Body of pancreas (tissue), 4 donors: ENCODE results near the gene SLC43A1. TPM values are rescaled to one million over a fixed set of nuclear protein-coding genes. Genes with fewer than 3 reads are reported as not detected.

Experiments
- ATAC-seq: fragments of 150-250 bp; one replicate; pipeline ENCODE4 v1.9.1; 2016
- DNase-seq, 4 donors: peaks; one replicate each; pipeline ENCODE4 v3.0.0-alpha.2; 2019
- H3K27ac ChIP-seq, 4 donors: fragments of 200-600 bp; sonication (generic); 1 replicate in 3 of 4; 2 replicates in 1 of 4; pipeline versions ENCODE4 v1.5.1 to v1.6.1; 2016 to 2019; ENCODE audit warnings: mild to moderate bottlenecking in 1 of 4, mixed read lengths in 1 of 4, moderate library complexity in 1 of 4
- H3K27me3 ChIP-seq, 2 donors: fragments of 200-600 bp; sonication (generic); one replicate each; pipeline ENCODE4 v1.6.0; 2016; ENCODE audit warnings: mild to moderate bottlenecking in 1 of 2
- H3K36me3 ChIP-seq, 2 donors: fragments of 200-600 bp; sonication (generic); replicated peaks in 1 of 2; 2 replicates each; pipeline ENCODE4 v1.5.1; 2016; ENCODE audit warnings: low read depth in 2 of 2; ENCODE audit not compliant: insufficient read depth in 1 of 2
- H3K4me1 ChIP-seq: fragments of 200-600 bp; sonication (generic); one replicate; pipeline ENCODE4 v1.6.0; 2016
- H3K4me3 ChIP-seq, 2 donors: fragments of 200-600 bp; sonication (generic); 1 replicate in 1 of 2; 2 replicates in 1 of 2; pipeline ENCODE4 v1.5.1; 2016 to 2019
- H3K9me3 ChIP-seq, 3 donors: fragments of 200-600 bp; sonication (generic); 1 replicate in 2 of 3; 2 replicates in 1 of 3; pipeline ENCODE4 v1.5.1; 2016
- POLR2A ChIP-seq, 3 donors: fragments of 450-650 bp; IDR thresholded peaks; one replicate each; pipeline ENCODE4 v1.6.1; 2016; ENCODE audit warnings: antibody characterized with exemption in 3 of 3, mild to moderate bottlenecking in 2 of 3
- WGBS, 2 donors: methylation state at CpG; one replicate each; pipeline ENCODE4 v1.1.5; 2017; 5-methylcytosine and 5-hydroxymethylcytosine counted together
- intact Hi-C: fragments of 100-400 bp; cut with DNase I; formaldehyde crosslinking; loops from one replicate; pipeline ENCODE4 v1.15.1; 2023
- total RNA-seq, 2 donors: library from RNA; depleted of rRNA; stranded (reverse); fragments of >200 nt; gene quantifications; one replicate each; pipeline ENCODE4 v1.1.0, GENCODE V29; 2016
- TF ChIP-seq, protein P1 (sequence below), 7 experiments: fragments of 450-650 bp in 4 of 7; fragments of 200-600 bp in 3 of 7; sonication (generic) in 3 of 7; IDR thresholded peaks; one replicate each; pipeline ENCODE4 v1.5.1; 2016 to 2019; ENCODE audit warnings: antibody characterized with exemption in 7 of 7

Gene SLC43A1
- total RNA-seq, 2 donors from 2014 or later: 87.7 to 128 TPM

DNA sequence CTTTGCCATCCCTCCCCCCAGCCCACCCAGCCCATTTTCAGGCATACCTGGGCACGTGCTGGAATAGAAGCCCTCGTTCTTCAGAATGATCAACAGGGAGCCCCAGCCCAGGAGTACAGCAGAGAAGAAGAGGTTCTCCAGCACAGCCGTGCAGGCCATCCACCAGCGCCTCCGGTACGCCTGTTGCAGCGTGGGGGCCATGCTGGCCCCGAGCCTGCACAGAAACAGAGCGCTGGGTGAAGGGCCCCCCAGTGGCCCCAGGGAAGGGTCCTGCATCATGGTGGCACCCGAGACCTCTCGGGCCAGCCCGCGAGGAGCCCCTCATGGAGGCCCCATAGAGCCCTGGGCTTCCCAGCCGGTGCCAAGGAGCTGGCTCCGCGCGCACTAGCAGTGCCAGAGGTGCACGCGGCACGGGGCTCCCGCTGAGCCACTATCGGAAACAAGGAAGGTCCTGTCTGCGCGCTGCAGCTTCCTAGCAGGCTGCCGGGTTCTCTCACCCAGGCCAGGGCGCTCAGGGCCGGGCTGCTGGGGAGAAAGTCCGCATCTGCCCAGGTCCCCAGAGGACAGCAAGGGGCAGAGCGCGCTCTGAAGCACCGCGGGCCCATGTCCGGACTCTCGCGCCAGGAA, 1.5 kb downstream of the SLC43A1 start:
- ATAC-seq (peak; percentile 69), DNase-seq (peak; percentile 70 to 77 (median 73))
- TF ChIP-seq, protein P1, sequence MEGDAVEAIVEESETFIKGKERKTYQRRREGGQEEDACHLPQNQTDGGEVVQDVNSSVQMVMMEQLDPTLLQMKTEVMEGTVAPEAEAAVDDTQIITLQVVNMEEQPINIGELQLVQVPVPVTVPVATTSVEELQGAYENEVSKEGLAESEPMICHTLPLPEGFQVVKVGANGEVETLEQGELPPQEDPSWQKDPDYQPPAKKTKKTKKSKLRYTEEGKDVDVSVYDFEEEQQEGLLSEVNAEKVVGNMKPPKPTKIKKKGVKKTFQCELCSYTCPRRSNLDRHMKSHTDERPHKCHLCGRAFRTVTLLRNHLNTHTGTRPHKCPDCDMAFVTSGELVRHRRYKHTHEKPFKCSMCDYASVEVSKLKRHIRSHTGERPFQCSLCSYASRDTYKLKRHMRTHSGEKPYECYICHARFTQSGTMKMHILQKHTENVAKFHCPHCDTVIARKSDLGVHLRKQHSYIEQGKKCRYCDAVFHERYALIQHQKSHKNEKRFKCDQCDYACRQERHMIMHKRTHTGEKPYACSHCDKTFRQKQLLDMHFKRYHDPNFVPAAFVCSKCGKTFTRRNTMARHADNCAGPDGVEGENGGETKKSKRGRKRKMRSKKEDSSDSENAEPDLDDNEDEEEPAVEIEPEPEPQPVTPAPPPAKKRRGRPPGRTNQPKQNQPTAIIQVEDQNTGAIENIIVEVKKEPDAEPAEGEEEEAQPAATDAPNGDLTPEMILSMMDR (IDR thresholded peaks at IDR 0.05): peak in 1 of 7 experiments; percentile 10
- peak in 1 of 3 donors; percentile 61 for TF ChIP-seq POLR2A (IDR thresholded peaks at IDR 0.05)
- intact Hi-C loops: no loop called here
- H3K27ac ChIP-seq: peak overlapping the region; percentile 78 to 95 (median 92)
- H3K4me3 ChIP-seq: peak overlapping the region; percentile 90 to 92
- H3K4me1 ChIP-seq: peaks cover 34% of the 10 kb centered on the region
- H3K36me3 ChIP-seq: no peaks in the 10 kb centered on the region
- H3K9me3 ChIP-seq: no peaks in the 10 kb centered on the region
- 0 to 3% methylated on average over 8 to 29 of the region's 35 CpGs for WGBS, 2 donors
- H3K27me3 ChIP-seq: no peaks in the 10 kb centered on the region

DNA sequence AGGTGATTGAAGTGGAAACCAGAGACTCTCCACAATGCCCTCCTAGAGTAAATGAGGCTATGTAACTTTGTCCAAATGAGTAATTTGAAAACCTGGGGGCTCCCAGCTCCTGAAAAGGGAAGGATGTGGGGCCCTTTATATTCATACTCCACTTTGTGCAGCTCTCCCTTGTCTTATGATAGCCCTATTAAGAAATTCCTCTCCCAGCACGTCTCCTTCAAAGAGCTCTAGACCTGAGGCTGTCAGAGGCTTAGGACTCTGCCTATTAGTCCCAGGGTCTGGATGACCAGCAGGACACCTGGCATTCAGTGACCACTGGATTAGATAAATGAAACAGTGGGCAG, 2.1 kb downstream of the SLC43A1 start:
- ATAC-seq: no peak
- H3K4me1 ChIP-seq: peaks cover 40% of the 10 kb centered on the region
- H3K36me3 ChIP-seq: no peaks in the 10 kb centered on the region
- no peaks in the 10 kb centered on the region for H3K9me3 ChIP-seq
- TF ChIP-seq POLR2A (IDR thresholded peaks at IDR 0.05): no peak
- TF ChIP-seq, protein P1 (IDR thresholded peaks at IDR 0.05): no peak
- H3K27ac ChIP-seq: peak overlapping the region; percentile 78 to 95 (median 92)
- intact Hi-C loops: no loop called here
- peak overlapping the region; percentile 90 to 92 for H3K4me3 ChIP-seq
- DNase-seq: no peak
- WGBS, 2 donors: 13 to 22% methylated on average over 1 of the region's 1 CpG
- H3K27me3 ChIP-seq: no peaks in the 10 kb centered on the region

DNA sequence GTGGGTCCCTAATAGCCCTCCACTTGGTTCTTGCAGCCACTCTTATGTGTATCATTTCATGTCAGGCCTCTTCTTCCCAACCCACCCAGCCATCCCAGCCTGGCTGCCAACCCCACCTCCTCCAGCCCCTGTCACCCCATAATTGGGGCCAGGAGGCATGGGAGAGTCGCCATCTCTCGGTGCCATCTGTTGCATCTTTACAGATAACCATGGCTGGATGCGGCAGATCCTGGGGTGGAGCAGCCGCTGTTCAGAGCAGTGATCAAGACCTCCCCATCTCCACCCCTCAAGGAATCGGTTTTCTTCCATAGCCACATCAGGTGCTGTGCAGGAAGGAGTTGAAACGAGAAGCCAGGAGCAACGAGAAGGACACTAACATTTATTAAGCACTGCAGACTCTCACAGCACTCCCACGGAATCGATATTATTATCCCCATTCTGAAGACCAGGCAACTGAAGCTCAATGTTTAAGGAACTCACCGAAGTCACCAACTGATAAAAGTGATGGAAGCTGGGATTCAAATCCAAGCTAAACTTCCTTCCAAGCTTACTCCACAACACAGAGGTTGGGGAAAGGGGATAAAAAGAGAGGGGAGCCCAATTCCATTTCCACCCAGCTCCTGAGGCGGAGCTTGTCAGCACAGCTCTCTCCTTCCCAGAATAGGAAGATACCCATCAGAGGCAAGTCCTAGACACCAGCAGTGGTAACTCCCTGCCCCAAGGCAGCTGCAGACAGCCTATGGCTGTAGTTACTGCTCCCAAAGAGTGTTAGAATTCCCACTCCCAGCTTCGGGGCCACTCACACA, 2.7 kb downstream of the SLC43A1 start:
- H3K4me1 ChIP-seq: peaks cover 46% of the 10 kb centered on the region
- H3K27me3 ChIP-seq: no peaks in the 10 kb centered on the region
- TF ChIP-seq, protein P1 (IDR thresholded peaks at IDR 0.05): no peak
- TF ChIP-seq POLR2A (IDR thresholded peaks at IDR 0.05): no peak
- intact Hi-C loops: no loop called here
- H3K9me3 ChIP-seq: no peaks in the 10 kb centered on the region
- peak overlapping the region in 1 of 2 donors; percentile 90 for H3K4me3 ChIP-seq
- 35 to 53% methylated on average over 12 of the region's 12 CpGs for WGBS, 2 donors
- ATAC-seq (no peak), DNase-seq (no peak)
- H3K27ac ChIP-seq: peak overlapping the region in 3 of 4 donors; percentile 78 to 95 (median 95)
- no peaks in the 10 kb centered on the region for H3K36me3 ChIP-seq

DNA sequence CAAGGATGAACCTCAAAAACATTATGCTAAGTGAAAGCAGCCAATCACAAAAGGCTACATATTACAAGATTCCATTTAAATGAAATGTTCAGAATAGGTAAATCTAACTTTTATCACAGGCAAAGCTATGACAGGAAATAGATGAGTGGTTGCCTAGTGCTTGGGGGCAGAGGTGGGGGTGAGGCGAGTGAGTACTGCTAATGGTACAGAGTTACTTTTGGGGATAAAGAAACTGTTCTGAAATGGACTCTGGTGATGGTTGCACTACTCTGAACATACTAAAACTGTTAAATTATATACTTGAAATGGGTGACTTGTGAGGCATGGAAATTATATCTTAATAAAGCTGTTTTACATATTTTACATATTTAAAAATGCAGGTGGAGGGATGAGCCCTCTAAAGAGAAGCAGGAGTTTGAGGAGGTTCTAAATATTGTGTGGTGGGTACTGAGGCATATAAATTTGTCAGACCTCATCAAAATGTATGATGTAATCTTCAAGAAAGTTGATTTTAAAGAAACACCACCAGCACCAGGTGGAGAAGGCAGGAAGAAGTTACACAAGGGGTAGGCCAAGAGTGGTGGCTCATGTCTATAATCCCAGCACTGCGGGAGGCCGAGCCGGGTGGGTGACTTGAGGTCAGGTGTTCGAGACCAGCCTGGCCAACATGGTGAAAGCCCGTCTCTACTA, 3.6 kb downstream of the SLC43A1 start:
- no peak for DNase-seq
- 37 to 44% methylated on average over 6 of the region's 6 CpGs for WGBS, 2 donors
- Histone ChIP-seq H3K27ac (peak overlapping the region in 3 of 4 donors; percentile 31 to 95 (median 78)), H3K27me3 (no peaks in the 10 kb centered on the region), H3K36me3 (no peaks in the 10 kb centered on the region), H3K4me1 (peaks cover 53% of the 10 kb centered on the region), H3K9me3 (no peaks in the 10 kb centered on the region), H3K4me3 (no peak overlapping the region)
- ATAC-seq: no peak
- intact Hi-C loops: no loop called here
- no peak for TF ChIP-seq POLR2A (IDR thresholded peaks at IDR 0.05)
- TF ChIP-seq, protein P1 (IDR thresholded peaks at IDR 0.05): no peak
